ENCODE results near the gene VASP. TPM values are rescaled to one million over a fixed set of nuclear protein-coding genes. Genes with fewer than 3 reads are reported as not detected.
A peak's percentile ranks its signal among the peaks of the same experiment; 100 is the strongest.

VASP gene
- total and polyA plus RNA-seq, 9 of the 15 experiments (the other 6 are each of a cell fraction or from before 2014, with no cell fraction given) = 16.7 to 261 (median 112) TPM

DNA sequence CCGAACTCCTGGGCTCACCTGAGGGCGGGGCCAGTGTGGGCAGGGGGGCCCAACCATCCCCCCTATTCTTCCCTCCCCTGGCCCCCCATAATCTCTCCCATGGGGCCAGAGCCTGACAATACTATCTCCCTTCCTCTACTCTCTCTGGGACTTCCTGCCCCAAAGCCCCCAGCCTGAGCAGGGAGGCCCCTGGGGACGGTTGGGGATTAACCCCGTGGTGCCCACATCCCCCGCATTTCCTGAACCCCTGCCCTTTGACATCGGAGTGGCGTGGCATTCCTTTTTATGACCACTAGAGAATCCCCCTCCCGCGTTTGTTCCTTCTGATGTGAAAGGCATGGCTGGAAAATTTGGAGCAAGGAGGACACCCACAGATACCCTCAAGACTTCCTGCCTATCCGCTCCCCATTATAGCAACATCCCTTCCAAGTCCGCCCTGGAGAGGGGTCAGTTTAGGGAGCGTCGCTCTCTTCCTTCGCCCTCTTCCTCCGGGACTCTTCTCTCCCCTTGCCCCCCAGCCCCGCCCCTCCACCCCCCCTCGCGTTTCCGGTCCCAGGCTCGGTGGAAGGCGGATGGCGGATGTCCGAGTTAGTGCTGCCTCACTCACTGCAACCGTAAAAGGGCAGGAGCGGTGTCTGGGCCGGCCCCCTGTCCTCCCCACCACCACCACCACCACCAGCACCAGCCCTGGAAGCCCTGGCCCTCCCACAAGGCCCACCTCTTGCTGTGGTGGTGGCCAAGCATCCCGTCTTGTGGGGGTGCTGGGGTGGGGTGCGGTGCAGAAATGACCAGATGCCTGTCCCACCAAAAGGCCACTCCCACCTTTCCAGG is 1.8 kb downstream of the VASP start (continued):
- TF ChIP-seq ZBTB40 (IDR thresholded peaks at IDR 0.05) (no peak; the same call in 1 of the 2 replicates), ZBTB40 (CRISPR knock-in tag; IDR thresholded peaks at IDR 0.05) (peak; percentile 32; the same call in 1 of the 2 replicates), CREM (IDR thresholded peaks at IDR 0.05; ENCODE audit: low read depth) (peak; percentile 6; the same call in 1 of the 2 replicates), RHOXF2B (CRISPR knock-in tag; conservative IDR thresholded peaks at IDR 0.05) (no peak), MEIS2 (IDR thresholded peaks at IDR 0.05; ENCODE audit: partially characterized antibody) (no peak), FOXO4 (CRISPR knock-in tag; IDR thresholded peaks at IDR 0.05) (no peak), ARID4B (CRISPR knock-in tag; IDR thresholded peaks at IDR 0.05) (no peak), GABPB1 (CRISPR knock-in tag; IDR thresholded peaks at IDR 0.05) (peak; percentile 56), MYC (IDR thresholded peaks at IDR 0.05; ENCODE audit: low read depth, low read length) (peak; percentile 47; the same call in 1 of the 2 replicates), MYC (CRISPR knock-in tag; IDR thresholded peaks at IDR 0.05; ENCODE audit: borderline replicate concordance, low read depth) (no peak)

Data from K562 (cell line).